ENCODE measurements around the gene MTRFR.
A peak's percentile ranks its signal among the peaks of the same experiment; 100 is the strongest.
"Not testable (repeated sequence)": the region's sequence is repeated elsewhere in the genome, so short reads cannot be mapped to it uniquely, and the experiment has no call there.

MTRFR gene

DNA sequence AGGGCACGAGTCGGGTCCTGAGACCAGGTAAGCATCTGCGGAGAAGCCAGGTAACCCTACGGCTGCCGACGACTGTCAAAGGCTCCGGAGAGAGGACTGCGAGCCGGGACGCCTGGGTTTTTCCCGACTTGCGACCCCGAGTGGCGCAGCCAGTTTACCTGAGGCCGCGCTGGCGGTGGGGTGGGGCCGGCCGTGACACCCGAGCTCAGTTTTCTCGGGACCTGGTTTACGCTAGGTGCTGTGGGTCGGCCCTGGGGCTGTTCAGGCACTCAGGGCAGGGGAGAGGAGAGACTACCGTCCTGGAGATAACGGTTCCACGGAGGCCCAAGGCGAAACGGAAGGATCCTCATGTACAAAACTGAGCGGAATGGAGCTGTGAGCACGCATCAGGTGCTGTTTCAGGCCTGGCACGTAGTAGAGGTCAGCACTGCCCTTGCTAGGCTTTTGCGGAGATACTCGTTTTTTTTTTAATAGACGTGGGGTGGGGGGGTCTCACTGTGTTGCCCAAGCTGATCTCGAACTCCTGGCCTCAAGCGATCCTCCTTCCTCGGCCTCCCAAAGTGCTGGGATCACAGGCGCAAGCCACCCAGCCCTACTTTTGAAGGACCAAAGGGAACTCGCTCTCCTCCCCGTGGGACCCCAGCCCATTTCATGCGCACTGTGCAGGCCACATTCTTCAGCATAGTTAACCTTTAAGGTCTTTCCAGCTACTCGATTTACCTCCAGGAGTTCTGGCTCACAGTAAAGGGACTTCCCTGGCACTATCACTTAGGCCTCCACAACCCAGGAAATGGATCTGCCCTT lies 471 bp downstream of the MTRFR start:
- Histone ChIP-seq H3K36me3 (ENCODE audit: control insufficient read depth, insufficient read depth, low read length) (no peaks in the 10 kb centered on the region), H3K4me3 (ENCODE audit: low read length) (peak overlapping the region; percentile 95), H3K9ac (ENCODE audit: low read length) (peak overlapping the region; percentile 88), H3K4me1 (ENCODE audit: control insufficient read depth, insufficient read depth, low read length) (peaks cover 6% of the 10 kb centered on the region), H3K27me3 (ENCODE audit: control insufficient read depth, insufficient read depth, low read length) (no peaks in the 10 kb centered on the region), H3K9me3 (ENCODE audit: control insufficient read depth, low read length) (no peaks in the 10 kb centered on the region)

DNA sequence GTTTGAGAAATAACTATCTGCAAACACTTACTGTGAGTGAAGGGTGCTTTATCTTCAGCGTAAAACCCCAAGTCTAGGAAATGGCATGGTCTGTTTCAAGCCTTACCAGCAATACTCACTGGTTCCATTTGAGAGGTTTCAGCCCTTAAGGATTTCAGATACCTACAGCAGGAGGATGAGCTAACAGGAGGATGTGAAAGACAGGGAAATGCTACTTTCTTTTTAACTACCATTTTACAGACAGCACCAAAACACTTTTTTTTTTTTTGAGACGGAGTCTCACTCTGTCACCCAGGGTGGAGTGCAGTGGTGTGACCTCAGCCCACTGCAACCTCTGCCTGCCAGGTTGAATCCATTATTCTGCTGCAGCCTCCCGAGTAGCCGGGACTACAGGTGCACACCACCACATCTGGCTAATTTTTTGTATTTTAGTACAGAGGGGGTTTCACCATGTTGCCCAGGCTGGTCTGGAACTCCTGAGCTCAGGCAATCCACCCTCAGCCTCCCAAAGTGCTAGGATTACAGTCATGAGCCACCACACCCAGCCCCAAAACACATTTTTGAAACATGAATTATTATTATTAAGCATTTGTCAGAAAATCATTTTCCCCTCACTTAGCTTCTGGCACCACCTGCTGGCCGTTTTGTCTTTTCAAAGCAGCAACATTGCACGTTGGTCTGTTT lies 4.6 kb downstream of the MTRFR start:
- Histone ChIP-seq H3K4me3 (ENCODE audit: low read length) (no peak overlapping the region), H3K4me1 (ENCODE audit: control insufficient read depth, insufficient read depth, low read length) (peaks cover 6% of the 10 kb centered on the region), H3K9me3 (ENCODE audit: control insufficient read depth, low read length) (no peaks in the 10 kb centered on the region), H3K9ac (ENCODE audit: low read length) (no peak overlapping the region), H3K27me3 (ENCODE audit: control insufficient read depth, insufficient read depth, low read length) (no peaks in the 10 kb centered on the region), H3K36me3 (ENCODE audit: control insufficient read depth, insufficient read depth, low read length) (no peaks in the 10 kb centered on the region)

DNA sequence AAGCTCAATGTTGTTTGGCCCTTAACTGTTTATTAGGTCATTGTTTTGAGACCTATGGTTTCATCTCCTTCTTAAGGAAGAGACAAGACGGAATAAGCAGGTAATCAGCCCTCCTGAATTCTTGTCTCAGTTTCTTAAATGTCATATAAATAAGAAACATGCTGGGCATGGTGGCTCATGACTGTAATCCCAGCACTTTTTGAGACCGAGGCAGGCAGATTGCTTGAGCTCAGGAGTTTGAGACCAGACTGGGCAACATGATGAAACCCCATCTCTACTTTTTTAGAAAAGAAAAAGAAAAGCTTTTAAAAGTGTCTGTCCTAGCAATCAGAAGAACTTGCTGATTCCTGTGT lies 5.1 kb downstream of the MTRFR start:
- H3K4me1 ChIP-seq (ENCODE audit: control insufficient read depth, insufficient read depth, low read length): peaks cover 6% of the 10 kb centered on the region
- no peaks in the 10 kb centered on the region for H3K27me3 ChIP-seq (ENCODE audit: control insufficient read depth, insufficient read depth, low read length)
- H3K9me3 ChIP-seq (ENCODE audit: control insufficient read depth, low read length): no peaks in the 10 kb centered on the region
- H3K36me3 ChIP-seq (ENCODE audit: control insufficient read depth, insufficient read depth, low read length): no peaks in the 10 kb centered on the region
- H3K4me3 ChIP-seq (ENCODE audit: low read length): no peak overlapping the region
- no peak overlapping the region for H3K9ac ChIP-seq (ENCODE audit: low read length)

DNA sequence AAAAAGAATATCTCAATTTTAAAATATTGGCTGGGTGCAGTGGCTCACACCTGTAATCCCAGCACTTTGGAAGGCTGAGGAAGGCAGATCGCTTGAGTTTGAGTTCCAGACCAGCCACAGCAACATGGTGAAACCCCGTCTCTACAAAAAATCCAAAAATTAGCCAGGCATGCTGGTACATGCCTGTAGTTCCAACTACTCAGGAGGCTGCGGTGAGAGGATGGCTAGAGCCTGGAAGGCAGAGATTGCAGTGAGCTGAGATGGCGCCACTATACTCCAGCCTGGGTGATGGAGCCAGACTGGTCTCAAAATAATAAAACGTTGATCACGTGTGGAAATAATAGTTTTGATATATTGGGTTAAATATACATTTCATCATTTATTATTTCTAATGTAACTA lies 5.7 kb downstream of the MTRFR start:
- no peak overlapping the region for H3K4me3 ChIP-seq (ENCODE audit: low read length)
- no peaks in the 10 kb centered on the region for H3K9me3 ChIP-seq (ENCODE audit: control insufficient read depth, low read length)
- H3K36me3 ChIP-seq (ENCODE audit: control insufficient read depth, insufficient read depth, low read length): no peaks in the 10 kb centered on the region
- H3K4me1 ChIP-seq (ENCODE audit: control insufficient read depth, insufficient read depth, low read length): peaks cover 6% of the 10 kb centered on the region
- no peaks in the 10 kb centered on the region for H3K27me3 ChIP-seq (ENCODE audit: control insufficient read depth, insufficient read depth, low read length)
- no peak overlapping the region for H3K9ac ChIP-seq (ENCODE audit: low read length)

DNA sequence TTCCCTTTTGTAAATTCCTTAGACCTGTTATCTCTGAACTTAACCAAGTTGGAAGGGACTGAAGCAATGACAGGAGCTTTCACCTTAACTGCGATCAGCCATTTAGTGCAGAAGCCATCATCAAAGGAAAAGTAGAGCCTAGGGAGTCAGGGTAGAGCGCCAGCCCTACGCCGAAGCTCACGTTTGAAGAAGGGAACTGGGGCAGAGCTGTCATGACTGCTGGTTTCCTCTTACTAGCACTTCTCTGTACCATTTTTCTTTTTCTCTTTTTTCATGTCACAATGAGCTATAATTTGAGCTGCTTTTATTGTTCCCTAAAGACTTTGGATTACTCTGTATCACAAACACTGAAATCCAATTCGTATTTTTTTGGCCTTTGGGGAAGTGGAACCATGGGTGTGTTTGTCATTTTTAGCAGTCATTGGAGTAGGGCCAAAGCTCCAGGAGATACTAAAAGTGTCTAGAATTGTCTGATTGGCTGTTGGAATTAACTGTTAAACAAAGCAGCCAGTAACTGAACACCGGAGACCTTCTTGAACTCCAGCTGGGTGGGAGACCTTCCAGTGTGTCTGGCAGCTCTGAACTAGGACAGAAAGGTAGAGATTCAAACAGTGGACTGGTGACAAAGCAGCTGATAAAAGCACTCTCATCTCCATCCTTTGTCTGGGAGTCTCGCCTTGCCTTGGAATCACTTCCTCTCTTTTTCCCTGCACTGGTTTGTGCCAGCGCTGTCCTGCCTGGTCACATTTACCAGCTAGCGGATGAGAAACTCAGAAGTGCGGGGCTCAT lies 9.1 kb downstream of the MTRFR start:
- Histone ChIP-seq H3K4me3 (ENCODE audit: low read length) (no peak overlapping the region), H3K9me3 (ENCODE audit: control insufficient read depth, low read length) (no peaks in the 10 kb centered on the region), H3K27me3 (ENCODE audit: control insufficient read depth, insufficient read depth, low read length) (no peaks in the 10 kb centered on the region), H3K36me3 (ENCODE audit: control insufficient read depth, insufficient read depth, low read length) (no peaks in the 10 kb centered on the region), H3K9ac (ENCODE audit: low read length) (peak overlapping the region; percentile 34), H3K4me1 (ENCODE audit: control insufficient read depth, insufficient read depth, low read length) (peaks cover 6% of the 10 kb centered on the region)

DNA sequence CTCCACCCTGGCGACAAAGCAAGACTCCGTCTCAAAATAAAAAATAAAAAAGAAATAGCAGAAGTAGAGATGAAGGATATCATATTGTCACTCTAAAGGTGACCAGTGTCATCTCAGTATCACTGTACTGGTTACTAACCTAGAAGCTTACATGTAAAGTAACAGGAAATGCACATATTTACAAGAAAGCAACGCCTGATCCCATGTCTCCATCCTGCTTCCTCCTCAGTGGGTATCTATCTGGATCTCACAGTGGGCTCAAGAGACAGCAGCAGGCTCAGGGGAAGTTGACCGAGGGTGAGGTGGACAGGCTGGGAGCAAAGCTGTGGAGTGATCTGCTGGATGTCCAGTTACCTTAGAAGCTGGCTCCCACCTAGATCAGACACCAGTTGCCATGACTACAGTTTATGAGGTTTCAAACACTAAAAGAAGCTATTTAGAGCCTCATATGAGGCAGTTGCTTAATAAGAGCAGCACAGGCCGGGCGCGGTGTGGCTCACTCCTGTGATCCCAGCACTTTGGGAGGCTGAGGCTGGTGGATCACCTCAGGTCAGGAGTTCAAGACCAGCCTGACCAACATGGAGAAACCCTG lies 10.5 kb downstream of the MTRFR start:
- Histone ChIP-seq H3K9me3 (ENCODE audit: control insufficient read depth, low read length) (no peaks in the 10 kb centered on the region), H3K9ac (ENCODE audit: low read length) (no peak overlapping the region), H3K4me1 (ENCODE audit: control insufficient read depth, insufficient read depth, low read length) (no peaks in the 10 kb centered on the region)

DNA sequence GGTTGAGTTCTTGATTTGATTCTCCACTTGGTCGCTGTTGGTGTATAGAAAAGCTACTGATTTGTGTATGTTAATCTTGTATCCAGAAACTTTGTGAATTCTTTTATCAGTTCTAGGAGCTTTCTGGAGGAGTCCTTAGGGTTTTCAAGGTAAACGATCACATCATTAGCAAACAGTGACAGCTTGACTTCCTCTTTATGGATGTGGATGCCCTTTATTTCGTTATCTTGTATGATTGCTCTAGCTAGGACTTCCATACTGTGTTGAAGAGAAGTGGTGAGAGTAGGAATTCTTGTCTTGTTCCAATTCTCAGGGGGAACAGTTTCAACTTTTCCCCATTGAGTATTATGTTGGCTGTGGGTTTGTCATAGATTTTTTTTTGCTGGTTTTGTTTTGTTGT lies 12.4 kb downstream of the MTRFR start:
- Histone ChIP-seq H3K4me1 (ENCODE audit: control insufficient read depth, insufficient read depth, low read length) (peaks cover 5% of the 10 kb centered on the region), H3K9ac (ENCODE audit: low read length) (no peak overlapping the region), H3K4me3 (ENCODE audit: low read length) (no peak overlapping the region), H3K36me3 (ENCODE audit: control insufficient read depth, insufficient read depth, low read length) (no peaks in the 10 kb centered on the region), H3K9me3 (ENCODE audit: control insufficient read depth, low read length) (no peaks in the 10 kb centered on the region), H3K27me3 (ENCODE audit: control insufficient read depth, insufficient read depth, low read length) (no peaks in the 10 kb centered on the region)

More for the DNA sequence above, 10.5 kb downstream of the MTRFR start:
- Histone ChIP-seq H3K4me3 (ENCODE audit: low read length) (no peak overlapping the region), H3K36me3 (ENCODE audit: control insufficient read depth, insufficient read depth, low read length) (no peaks in the 10 kb centered on the region), H3K27me3 (ENCODE audit: control insufficient read depth, insufficient read depth, low read length) (no peaks in the 10 kb centered on the region)

DNA sequence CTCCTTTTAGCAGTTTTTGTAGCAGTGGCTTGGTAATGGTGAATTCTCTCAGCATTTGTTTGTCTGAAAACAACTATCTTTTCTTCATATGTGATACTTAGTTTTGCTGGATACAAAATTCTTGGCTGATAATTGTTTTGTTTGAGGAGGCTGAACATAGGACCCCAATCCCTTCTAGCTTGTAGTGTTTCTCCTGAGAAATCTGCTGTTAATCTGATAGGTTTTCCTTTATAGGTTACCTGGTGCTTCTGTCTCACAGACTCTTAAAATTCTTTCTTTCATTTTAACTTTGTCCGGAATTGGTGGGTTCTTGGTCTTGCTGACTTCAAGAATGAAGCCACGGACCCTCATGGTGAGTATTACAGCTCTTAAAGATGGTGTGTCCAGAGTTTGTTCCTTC lies 14.9 kb downstream of the MTRFR start:
- peaks cover 23% of the 10 kb centered on the region for H3K4me1 ChIP-seq (ENCODE audit: control insufficient read depth, insufficient read depth, low read length)
- H3K9ac ChIP-seq (ENCODE audit: low read length); H3K36me3 ChIP-seq (ENCODE audit: control insufficient read depth, insufficient read depth, low read length); H3K9me3 ChIP-seq (ENCODE audit: control insufficient read depth, low read length); H3K27me3 ChIP-seq (ENCODE audit: control insufficient read depth, insufficient read depth, low read length); H3K4me3 ChIP-seq (ENCODE audit: low read length): not testable (repeated sequence)

DNA sequence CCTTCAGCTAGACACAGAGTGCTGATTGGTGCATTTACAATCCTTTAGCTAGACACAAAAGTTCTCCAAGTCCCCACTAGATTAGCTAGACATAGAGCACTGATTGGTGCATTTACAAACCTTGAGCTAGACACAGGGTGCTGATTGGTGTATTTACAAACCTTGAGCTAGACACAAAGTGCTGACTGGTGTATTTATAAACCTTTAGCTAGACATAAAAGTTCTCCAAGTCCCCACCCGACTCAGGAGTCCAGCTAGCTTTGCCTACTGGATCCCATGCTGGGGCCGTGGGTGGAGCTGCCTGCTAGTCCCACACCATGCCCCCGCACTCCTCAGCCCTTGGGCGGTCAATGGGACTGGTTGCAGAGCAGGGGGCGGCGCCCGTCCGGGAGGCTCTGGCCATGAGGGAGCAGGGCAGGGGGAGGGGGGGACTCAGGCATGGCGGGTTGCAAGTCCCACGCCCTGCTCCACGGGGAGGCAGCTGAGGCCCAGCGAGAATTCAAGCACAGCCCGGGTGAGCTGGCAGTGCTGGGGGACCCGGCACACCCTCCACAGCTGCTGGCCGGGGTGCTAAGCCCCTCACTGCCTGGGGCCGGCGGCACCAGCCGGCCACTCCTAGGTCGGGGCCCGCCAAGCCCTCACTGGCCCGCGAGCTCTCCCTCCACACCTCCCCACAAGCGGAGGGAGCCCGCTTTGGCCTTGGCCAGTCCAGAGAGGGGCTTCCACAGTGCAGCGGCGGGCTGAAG lies 15.9 kb downstream of the MTRFR start:
- H3K4me1 ChIP-seq (ENCODE audit: control insufficient read depth, insufficient read depth, low read length): peaks cover 30% of the 10 kb centered on the region

DNA sequence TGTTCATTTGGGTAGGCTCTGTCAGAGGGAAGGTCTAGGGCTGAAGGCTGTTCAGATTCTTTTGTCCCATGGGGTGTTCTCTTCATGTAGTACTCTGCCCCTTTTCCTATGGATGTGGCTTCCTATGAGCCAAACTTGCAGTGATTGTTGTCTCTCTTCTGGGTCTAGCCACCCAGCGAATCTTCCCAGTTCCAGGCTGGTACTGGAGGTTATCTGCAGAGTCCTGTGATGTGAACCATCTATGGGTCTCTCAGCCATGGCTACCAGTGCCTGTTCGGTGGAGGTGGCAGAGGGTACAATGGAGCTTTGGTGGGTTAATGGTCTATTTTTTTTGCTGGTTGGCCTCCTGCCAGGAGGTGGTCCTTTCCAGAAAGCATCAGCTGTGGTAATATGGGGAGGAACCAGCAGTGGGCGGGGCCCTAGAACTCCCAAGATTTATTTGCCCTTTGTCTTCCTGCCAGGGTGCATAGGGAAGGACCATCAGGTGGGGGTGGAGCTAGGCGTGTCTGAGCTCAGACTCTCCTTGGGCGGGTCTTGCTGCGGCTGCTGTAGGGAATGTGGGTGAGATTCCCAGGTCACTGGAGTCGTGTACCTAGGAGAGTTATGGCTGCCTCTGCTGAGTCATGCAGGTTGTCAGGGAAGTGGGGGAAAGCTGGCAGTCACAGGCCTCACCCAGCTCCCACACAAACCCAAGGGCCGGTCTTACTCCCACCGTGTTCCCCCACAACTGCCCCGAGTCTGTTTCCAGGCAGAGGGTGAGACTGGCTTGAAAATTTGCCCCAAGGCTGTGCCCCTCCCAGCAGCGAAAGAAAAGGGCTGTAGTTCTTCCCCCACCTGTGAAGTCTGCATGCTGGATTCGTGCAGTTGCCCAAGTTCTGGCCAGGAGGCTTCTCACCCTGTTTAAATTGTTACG lies 17.5 kb downstream of the MTRFR start:
- Histone ChIP-seq H3K9me3 (ENCODE audit: control insufficient read depth, low read length) (no peaks in the 10 kb centered on the region), H3K9ac (ENCODE audit: low read length) (peak overlapping the region; percentile 38), H3K27me3 (ENCODE audit: control insufficient read depth, insufficient read depth, low read length) (no peaks in the 10 kb centered on the region), H3K36me3 (ENCODE audit: control insufficient read depth, insufficient read depth, low read length) (peaks cover 13% of the 10 kb centered on the region), H3K4me1 (ENCODE audit: control insufficient read depth, insufficient read depth, low read length) (peaks cover 33% of the 10 kb centered on the region), H3K4me3 (ENCODE audit: low read length) (no peak overlapping the region)

More for the DNA sequence above, 15.9 kb downstream of the MTRFR start:
- H3K27me3 ChIP-seq (ENCODE audit: control insufficient read depth, insufficient read depth, low read length); H3K36me3 ChIP-seq (ENCODE audit: control insufficient read depth, insufficient read depth, low read length); H3K4me3 ChIP-seq (ENCODE audit: low read length); H3K9me3 ChIP-seq (ENCODE audit: control insufficient read depth, low read length); H3K9ac ChIP-seq (ENCODE audit: low read length): not testable (repeated sequence)
